Measurements from ENCODE around the gene GNE. TPM values are rescaled to one million over a fixed set of nuclear protein-coding genes. Genes with fewer than 3 reads are reported as not detected.

Gene GNE
- total RNA-seq, 1 experiment from 2014 or later = 4.6 TPM

- TF ChIP-seq ZNF532 (CRISPR knock-in tag; IDR thresholded peaks at IDR 0.05; ENCODE audit: borderline replicate concordance) (no peak), FOXP4 (CRISPR knock-in tag; IDR thresholded peaks at IDR 0.05) (no peak), GTF2I (CRISPR knock-in tag; conservative IDR thresholded peaks at IDR 0.05) (no peak), NFATC4 (CRISPR knock-in tag; IDR thresholded peaks at IDR 0.05) (no peak), IRF1 (CRISPR knock-in tag; IDR thresholded peaks at IDR 0.05) (no peak), E2F1 (CRISPR knock-in tag; IDR thresholded peaks at IDR 0.05) (no peak), ESRRA (CRISPR knock-in tag; IDR thresholded peaks at IDR 0.05; ENCODE audit: borderline replicate concordance) (no peak), NR3C1 (CRISPR knock-in tag; conservative IDR thresholded peaks at IDR 0.05; ENCODE audit: low read depth) (no peak), TEAD4 (CRISPR knock-in tag; IDR thresholded peaks at IDR 0.05) (no peak)
These were observed 31.7 kb upstream of the GNE start (continued) for GRCh38 chr9:36289836-36290435.

- no peaks in the 10 kb centered on the region for H3K9me3 Mint-ChIP-seq
- no peak overlapping the region for H3K27ac Mint-ChIP-seq
- H3K36me3 Mint-ChIP-seq = no peaks in the 10 kb centered on the region
- ChIA-PET CTCF (interaction anchor here (0.6 to 1.0 kb wide), 2 partner anchors 41 to 230 kb away, joined by 3 read pairs; no protein-coding TSS in a partner anchor), POLR2A (no interaction called here)
- H3K4me1 Mint-ChIP-seq = peaks cover 10% of the 10 kb centered on the region
- ATAC-seq (no peak), DNase-seq (ENCODE audit: low spot score) (no peak)
- H3K27me3 Mint-ChIP-seq (ENCODE audit: low read depth) = no peaks in the 10 kb centered on the region
- no peak overlapping the region for H3K4me3 Mint-ChIP-seq
- TF ChIP-seq NR3C1 (CRISPR knock-in tag; conservative IDR thresholded peaks at IDR 0.05; ENCODE audit: low read depth) (no peak), NFATC4 (CRISPR knock-in tag; IDR thresholded peaks at IDR 0.05) (no peak), EMX1 (CRISPR knock-in tag; IDR thresholded peaks at IDR 0.05) (no peak), ELF4 (CRISPR knock-in tag; IDR thresholded peaks at IDR 0.05; ENCODE audit: low read depth) (no peak), HMGXB4 (CRISPR knock-in tag; IDR thresholded peaks at IDR 0.05) (no peak), ATF3 (CRISPR knock-in tag; conservative IDR thresholded peaks at IDR 0.05) (no peak), RORB (CRISPR knock-in tag; IDR thresholded peaks at IDR 0.05) (no peak), USF2 (CRISPR knock-in tag; IDR thresholded peaks at IDR 0.05) (no peak), SMAD3 (CRISPR knock-in tag; IDR thresholded peaks at IDR 0.05; ENCODE audit: borderline replicate concordance) (no peak), CREM (CRISPR knock-in tag; IDR thresholded peaks at IDR 0.05) (no peak), TEAD1 (CRISPR knock-in tag; IDR thresholded peaks at IDR 0.05) (no peak), ZNF396 (CRISPR knock-in tag; IDR thresholded peaks at IDR 0.05; ENCODE audit: borderline replicate concordance) (no peak), IRF1 (CRISPR knock-in tag; IDR thresholded peaks at IDR 0.05) (no peak)
These were observed 29.8 kb upstream of the GNE start for GRCh38 chr9:36288070-36288469.
